GM12892 (cell line): ENCODE results near the gene SLC35B2.

ENCODE experiments used
- DNase-seq: peaks from one replicate; pipeline ENCODE4 v3.0.0; 2011; ENCODE audit not compliant: insufficient read length
- FAIRE-seq: peaks from 2 replicates; lab custom pipeline; 2011; peaks lifted over from hg19 to GRCh38; lab: Jason Lieb, UNC
- POLR2A ChIP-seq: IDR thresholded peaks from 2 replicates; pipeline ENCODE4 v1.6.1; 2011; ENCODE audit warnings: low read depth, low read length, control low read depth
- POLR2AphosphoS5 ChIP-seq: IDR thresholded peaks from 2 replicates; pipeline ENCODE4 v1.6.1; 2011; ENCODE audit warnings: low read depth, low read length, control low read depth
- TAF1 ChIP-seq: IDR thresholded peaks from 2 replicates; pipeline ENCODE4 v1.6.1; 2011; ENCODE audit warnings: low read depth, mild to moderate bottlenecking, control low read depth, low read length, borderline replicate concordance

Gene SLC35B2

GRCh38 chr6:44220913-44221290 lies 36.4 kb downstream of the SLC35B2 start:
- DNase-seq (no peak), FAIRE-seq (no peak)
- TF ChIP-seq TAF1 (no peak), POLR2A (no peak), POLR2AphosphoS5 (no peak)

GRCh38 chr6:44219815-44220784 lies 37.2 kb downstream of the SLC35B2 start:
- TF ChIP-seq TAF1, result no peak
- TF ChIP-seq POLR2A, result no peak
- TF ChIP-seq POLR2AphosphoS5, result no peak
- FAIRE-seq, result no peak
- DNase-seq, result no peak

GRCh38 chr6:44219053-44219814 lies 38.1 kb downstream of the SLC35B2 start:
- TF ChIP-seq POLR2AphosphoS5 (peak; percentile 60), TAF1 (peak; percentile 23; the same call in 1 of the 2 replicates), POLR2A (peak; percentile 79)
- DNase-seq (peak; percentile 71), FAIRE-seq (peak; percentile 69)

GRCh38 chr6:44217332-44218143 lies 39.8 kb downstream of the SLC35B2 start:
- no peak for TF ChIP-seq TAF1
- TF ChIP-seq POLR2AphosphoS5, result no peak
- TF ChIP-seq POLR2A, result no peak
- FAIRE-seq (no peak), DNase-seq (no peak)

- FAIRE-seq, result no peak
- TF ChIP-seq TAF1 (no peak), POLR2A (no peak)
- DNase-seq, result no peak
Observed at GRCh38 chr6:44216677-44217331, 40.5 kb downstream of the SLC35B2 start, which contains the start of gene MYMX. MYMX (plus strand) TSS chr6:44216926; CDS start chr6:44217472, 546 bp downstream.

- FAIRE-seq (no peak), DNase-seq (no peak)
- TF ChIP-seq POLR2A, result no peak
- TF ChIP-seq POLR2AphosphoS5, result no peak
- TF ChIP-seq TAF1, result no peak
Observed at GRCh38 chr6:44214307-44214706, 43.0 kb downstream of the SLC35B2 start.

GRCh38 chr6:44211284-44211683 lies 46.0 kb downstream of the SLC35B2 start:
- DNase-seq, result no peak
- TF ChIP-seq POLR2A (no peak), POLR2AphosphoS5 (no peak), TAF1 (no peak)
- FAIRE-seq, result no peak

GRCh38 chr6:44207966-44208365 lies 49.4 kb downstream of the SLC35B2 start:
- no peak for FAIRE-seq
- no peak for TF ChIP-seq POLR2AphosphoS5
- no peak for TF ChIP-seq POLR2A
- no peak for TF ChIP-seq TAF1
- DNase-seq, result no peak
